Measurements from ENCODE around the gene SPATS2.
"Not testable (repeated sequence)": the region's sequence is repeated elsewhere in the genome, so short reads cannot be mapped to it uniquely, and the experiment has no call there.

Gene SPATS2

DNA sequence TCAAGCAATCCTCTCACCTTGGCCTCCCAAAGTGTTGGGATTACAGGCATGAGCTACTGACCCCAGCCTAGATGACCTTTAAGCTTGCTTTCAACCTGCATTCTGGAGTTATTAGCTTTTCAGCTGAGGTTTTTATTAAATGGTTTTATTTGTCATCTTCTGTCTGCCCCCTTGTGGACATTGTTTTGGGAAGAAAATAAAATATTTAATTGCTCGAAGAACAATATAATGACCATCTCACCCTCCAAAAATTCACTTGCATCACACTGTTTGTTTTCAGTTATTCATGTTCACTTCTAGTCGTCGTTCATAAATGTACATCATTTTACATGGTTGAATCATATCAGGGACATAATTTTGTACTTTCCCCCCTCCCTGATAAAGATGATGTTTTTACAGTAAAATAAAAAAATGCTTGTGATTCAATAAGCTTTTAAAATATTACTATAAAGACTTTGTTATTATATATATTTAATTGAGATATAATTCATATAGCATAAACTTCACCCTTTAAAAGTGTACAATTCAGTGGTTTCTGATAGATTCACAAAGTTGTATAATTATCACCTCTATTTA, 10.1 kb upstream of the SPATS2 start:
- no peak for DNase-seq

DNA sequence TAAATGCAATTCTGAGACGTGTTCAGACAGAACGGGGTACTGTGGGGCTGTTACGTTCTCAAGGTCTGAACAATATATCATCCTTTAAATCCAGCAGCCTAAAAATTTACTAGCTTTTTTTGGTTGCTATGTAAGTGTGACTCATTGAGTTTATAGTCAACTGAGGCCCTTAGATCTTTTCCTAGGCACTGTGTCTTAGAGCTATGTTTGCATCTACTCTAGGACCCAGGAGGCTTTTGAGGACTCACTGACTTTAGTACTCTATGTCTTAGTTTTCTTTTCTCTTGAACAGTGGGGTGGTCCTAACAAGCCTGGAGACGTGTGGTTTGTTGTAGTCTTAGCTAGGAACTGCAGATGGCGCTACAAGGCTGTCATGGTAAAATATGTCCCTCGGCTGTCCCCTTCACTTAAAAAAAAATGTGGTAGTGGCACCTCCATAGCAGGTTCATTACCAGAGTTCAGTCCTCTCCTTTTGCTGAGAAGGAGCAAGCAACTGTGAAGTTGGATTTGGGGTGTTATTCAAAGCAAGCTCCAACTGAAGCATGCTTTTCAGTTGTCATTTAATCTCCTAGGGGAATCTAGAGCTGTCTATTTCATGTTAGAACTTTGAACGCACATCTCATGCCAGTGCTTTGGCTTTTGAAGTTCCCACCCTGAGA, 8.7 kb upstream of the SPATS2 start:
- DNase-seq = peak; percentile 65

DNA sequence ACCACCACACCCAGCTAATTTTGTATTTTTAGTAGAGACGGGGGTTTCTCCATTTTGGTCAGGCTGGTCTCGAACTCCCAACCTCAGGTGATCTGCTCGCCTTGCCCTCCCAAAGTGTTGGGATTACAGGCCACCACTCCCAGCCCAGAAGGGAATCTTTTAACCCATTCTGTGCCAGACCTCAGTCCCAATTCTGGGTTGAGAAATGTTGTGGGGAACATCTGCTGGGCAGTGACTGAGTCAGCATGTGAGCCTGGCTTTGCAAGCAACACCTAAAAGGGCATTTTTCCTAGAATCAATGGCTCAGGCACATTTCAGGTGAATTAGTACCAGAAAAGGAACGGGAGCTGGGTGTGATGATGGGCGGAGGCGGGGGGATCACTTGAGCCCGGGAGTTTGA, 7.6 kb upstream of the SPATS2 start:
- no peak for DNase-seq

DNA sequence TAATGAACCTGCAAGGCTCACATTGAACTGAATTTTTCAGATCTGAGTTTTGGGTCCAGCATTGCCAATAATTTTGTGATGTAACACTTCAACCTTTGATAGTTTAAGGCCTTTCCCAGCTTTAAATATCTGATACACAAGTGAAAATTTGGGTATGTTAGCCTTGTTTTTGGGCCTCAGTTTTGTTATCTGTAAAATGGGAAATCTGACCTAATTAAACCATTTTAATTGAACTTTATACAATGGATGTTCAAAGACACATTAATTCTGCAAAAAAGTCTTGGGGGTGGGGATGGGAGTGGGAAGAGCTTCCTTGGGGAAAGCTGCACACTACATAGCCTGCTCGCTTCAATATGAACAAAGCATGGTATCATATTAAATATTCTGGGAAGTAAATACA, 5.2 kb upstream of the SPATS2 start:
- DNase-seq = no peak

DNA sequence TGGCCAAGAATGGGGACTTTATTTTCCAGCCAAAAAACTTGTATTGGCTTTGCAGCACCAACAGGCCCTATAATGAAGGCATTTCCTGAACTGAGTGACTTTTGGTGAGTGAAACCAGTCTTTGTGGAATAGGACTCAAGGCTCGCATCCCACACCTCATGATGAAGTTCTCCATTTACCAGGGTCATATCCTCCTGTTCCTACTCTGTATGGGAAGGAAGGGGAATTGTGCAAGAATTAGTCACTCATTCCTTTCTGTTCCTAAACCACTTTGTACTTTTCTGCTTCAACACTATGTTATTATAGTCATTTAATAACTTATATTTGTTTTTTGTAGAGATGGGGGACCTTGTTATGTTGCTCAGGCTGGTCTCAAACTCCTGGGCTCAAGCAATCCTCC, 2.3 kb upstream of the SPATS2 start:
- DNase-seq = no peak

DNA sequence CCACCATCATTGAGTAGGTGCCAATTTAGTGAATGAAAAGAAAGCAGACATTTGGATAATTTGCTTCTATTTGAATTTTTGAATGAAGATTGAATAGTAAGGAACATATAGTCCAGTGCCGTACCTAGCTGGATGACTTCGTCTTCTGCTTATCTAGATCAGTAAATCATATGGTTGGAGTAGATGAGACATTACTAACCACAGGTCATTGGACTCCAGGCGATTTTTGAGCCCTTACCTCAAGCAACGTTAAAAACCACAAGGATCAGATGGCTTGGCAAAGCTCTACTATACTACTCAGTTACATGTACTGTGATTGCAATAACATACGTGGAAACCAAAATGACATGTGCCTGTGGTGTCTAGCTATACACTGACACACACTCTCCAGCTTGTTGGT, 1.7 kb upstream of the SPATS2 start:
- DNase-seq = no peak

DNA sequence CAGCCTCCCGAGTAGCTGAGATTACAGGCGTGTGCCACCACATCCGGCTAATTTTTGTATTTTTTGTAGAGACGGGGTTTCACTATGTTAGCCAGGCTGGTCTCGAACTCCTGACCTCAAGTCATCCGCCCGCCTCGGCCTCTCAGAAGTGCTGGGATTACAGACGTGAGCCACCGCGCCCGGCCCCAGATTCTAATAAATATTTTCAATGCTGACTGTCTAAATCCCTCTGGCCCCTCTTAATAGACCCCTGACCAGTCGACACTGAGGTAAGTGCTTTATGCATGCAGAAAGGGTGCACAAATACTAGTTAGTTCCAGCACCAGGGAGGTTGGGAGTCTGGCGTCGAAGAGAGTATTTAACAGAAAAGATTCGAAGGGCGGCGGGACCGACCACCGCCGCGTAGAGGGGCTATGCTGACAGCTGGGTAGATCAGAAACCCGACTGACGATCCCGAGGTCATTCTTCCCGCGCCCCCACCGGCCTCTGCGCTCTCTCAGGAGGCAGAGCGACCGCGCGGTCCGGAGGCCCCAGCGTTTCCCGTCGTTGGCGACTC, 1.1 kb upstream of the SPATS2 start:
- DNase-seq = no peak

DNA sequence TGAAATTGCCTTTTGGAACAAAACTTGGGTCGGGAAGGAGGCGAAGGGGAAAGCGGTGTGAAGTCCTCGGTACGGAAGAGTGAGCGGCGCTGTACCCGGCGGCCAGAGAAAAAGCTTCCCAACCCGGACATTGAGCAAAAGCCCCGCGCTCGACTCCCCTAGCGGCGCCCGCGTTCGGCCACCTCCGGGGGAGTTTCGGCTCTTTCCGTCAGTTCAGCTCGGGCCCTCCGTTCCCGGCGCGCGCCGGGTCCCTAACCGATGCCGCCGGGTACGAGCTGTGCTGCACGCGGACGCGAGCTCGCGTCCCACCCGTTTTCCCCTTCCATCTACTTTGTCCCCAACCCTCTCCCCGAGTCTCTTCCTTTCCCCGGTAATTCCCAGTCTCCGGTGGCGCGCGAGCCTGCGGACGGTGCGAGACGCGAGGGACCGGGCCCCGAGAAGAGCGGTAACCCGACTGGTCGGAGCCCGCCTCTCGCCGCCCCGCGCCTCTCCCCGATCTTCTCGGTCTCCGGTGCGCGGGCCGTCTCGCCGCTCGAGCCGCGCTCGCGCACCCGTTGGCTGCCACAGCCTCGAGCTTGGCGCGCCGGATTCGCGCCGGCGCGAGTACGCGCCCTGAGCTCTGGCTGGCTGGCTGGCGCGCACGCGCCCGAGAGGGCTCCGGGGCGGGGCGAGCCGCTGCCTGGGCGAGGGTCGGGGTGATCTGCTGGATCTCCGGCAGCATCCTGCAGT, 446 bp upstream of the SPATS2 start:
- DNase-seq = peak; percentile 89

DNA sequence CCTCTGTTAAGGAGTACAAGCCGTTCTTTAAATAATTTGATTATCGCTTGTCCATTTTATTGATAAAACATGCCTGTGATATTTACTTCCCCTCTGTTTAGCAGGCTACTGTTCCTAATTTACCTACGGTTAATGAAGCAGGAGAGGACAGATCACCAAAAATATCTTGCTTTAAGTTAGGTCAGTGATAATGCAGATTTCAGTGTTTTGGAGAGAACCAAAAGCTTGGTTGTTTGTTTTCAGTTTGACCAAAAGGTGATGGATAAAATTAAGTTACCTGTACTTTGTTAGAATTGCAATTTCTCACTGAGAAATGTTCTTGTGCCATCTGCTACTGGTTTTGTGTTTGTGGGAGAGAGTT, 958 bp downstream of the SPATS2 start:
- DNase-seq = no peak

DNA sequence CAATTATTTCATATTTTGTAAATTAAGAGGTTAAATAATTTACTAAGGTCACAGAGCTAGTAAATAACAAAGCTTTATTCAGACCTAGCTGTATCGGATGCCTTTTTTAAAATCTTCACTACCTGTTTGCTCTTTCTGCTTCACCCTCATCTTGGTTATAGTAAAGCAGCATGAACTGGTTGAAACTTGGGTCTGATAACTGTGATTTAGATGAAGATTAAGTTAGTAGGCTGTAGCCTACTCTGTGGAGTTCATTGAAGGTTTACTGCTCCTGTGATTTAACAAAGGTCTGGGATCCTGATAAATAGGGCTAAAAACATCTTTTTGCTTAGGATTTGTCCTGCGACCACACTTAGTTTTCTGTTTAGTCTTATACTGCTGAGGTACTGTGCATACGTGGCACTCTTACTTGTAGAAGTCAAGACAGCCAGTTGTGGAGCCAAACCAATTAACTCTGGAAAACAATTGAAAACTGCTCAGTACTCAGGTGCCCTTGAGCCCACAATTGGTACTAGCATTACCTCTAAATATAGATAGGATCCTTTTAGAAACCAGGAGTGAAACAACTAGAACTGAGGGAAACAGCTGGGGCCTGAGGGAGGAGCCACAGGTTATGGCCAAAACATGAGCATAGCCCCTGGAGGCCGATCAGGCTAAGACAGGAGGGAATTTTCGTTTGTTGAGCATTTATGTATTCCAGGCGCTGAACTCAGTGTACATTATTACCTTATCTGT, 2.3 kb downstream of the SPATS2 start:
- DNase-seq = no peak

DNA sequence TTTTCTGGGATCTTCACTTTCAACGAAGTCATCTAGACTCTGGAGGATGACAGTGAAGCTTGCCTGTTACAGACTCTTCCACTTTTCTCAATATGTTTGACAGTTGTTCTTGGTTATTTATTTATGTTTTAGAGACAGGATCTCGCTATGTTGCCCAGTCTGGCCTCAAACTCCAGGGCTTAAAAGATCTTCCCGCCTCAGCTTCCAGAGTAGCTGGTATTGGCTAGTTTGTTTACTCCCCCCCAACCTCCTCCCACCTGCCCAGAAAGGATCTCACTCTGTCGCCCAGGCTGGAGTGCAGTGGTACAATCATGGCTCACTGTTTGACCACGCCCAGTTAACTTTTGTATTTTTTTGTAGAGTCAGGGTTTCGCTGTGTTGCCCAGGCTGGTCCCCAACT, 3.3 kb downstream of the SPATS2 start:
- no peak for DNase-seq

DNA sequence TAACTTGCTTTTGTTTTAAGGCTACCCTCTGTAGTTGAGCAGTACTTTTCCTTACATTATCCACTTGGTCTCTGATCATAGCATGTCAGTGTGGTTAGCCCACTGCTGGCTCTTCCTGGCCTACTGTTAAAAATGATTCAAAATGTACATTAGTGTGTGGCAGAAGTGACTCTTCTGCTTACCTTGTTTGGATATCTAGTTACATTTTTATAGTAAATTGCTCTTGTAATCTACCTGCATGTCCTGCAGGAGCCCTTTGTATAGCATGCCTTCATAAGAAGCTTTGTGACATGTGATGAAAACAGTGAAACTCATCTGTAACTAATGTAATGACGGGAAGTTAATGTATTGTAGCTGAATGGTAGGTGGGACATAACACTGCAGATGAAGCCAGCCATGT, 8.1 kb downstream of the SPATS2 start:
- no peak for DNase-seq

DNA sequence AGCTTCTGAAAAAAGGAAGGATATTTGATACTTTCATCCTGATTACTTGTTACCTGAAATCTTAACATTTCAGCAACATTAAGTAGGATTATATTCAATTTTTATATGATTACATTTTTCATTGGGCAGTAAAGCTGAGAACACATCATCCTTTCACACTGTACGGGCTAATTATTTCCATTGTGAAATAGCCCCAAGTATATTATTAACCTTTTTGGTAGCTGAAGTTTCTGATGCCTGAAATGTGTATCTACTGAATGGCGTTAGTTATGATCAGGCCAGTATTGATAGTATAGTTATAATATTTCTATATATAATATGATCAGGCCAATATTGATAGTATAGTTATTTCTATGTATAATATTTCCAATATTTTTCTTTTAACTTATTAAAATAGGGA, 10.1 kb downstream of the SPATS2 start:
- no peak for DNase-seq

DNA sequence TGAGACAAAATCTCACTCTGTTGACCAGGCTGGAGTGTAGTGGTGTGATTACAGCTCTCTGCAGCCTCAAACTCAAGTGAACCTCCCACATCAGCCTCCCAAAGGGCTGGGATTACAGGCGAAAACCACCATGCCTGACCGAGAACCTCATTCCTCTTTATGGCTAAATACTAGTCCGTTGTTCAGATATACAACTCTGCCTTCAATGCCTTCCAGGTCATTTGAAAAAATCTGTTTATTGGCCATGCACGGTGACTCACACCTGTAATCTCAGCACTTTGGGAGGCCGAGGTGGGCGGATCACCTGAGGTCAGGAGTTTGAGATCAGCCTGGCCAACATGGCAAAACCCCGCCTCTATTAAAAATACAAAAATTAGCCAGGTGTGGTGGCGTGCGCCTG, 12.9 kb downstream of the SPATS2 start:
- DNase-seq = not testable (repeated sequence)

DNA sequence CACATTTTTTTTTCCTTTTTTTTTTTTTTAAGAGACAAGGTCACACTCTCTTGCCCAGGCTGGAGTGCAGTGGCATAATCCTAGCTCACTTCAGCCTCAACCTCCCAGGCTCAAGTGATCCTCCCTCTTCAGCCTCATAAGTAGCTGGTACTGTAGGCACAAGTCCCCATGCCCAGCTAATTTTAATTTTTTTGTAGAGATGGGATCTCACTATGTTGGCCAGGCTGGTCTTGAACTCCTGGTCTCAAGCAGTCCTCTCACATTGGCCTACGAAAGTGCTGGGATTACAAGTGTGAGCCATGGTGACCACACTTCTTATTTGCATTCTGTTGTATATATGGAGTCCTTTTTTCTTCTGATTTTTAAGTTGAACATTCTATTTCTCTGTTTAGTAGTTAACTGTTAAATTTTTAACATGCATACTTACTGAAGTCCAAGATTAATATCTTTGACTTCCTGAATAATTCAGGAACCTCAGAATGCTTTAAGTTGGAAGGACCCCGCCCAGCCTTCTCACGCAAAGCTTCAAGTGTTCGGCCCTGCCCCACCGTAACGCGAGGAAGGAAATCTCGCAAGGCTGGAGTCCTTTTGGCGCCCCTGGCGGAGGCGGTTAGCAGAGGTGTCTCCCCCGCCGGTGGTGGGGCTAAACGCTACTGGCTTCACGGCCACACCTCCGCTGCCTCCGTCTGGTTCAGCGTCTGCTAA, 21.6 kb downstream of the SPATS2 start:
- DNase-seq = peak; percentile 68

DNA sequence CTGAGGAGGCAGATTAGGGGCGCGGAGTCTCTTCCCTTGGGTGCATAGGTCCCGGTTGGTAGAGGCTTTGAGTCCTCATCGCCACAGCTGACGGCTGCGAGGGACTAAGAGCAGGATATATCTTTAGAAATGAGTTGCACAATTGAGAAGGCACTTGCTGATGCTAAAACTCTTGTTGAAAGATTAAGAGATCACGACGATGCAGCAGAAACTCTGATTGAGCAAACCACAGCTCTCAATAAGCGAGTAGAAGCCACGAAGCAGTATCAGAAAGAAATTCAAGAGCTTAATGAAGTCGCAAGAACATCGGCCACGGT, 22.1 kb downstream of the SPATS2 start:
- DNase-seq = no peak

DNA sequence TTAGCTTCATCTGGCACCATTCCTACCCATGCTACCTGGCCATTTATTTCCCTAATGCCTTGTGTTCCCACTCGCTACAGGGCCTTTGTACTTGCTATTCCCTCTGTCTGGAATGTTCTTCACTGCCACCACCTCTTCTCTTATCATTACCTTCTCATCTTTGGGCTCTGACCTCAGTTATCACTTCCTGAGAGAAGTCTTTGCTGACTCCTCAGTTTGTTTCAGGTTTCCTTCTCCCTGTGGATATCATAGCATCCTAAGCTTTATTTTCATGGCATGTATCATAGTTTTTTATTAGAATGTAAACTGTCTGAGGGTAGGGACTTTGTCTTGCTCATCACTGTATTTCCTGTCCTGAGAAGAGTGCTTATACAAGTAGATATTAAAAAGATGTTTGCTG, 29.7 kb downstream of the SPATS2 start:
- DNase-seq = no peak

DNA sequence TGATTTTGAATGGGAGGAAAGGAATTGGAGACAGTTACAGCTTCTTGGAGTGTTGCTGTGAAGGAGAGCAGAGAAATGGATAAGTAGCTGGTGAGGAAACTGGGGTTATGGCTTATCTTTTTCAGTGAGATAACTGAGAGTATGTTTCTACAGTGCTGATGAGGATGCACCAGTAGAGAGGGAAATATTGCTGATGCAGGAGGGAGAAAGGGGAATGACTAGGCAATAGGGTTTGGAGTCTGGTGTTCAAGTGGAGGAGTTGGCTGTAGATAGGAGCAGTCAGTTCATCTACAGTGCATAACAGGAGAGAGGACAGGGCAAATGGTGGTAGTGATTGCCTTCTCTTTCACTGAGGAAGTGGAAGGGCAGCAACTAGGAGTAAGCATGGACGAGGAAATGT, 33.0 kb downstream of the SPATS2 start:
- no peak for DNase-seq

DNA sequence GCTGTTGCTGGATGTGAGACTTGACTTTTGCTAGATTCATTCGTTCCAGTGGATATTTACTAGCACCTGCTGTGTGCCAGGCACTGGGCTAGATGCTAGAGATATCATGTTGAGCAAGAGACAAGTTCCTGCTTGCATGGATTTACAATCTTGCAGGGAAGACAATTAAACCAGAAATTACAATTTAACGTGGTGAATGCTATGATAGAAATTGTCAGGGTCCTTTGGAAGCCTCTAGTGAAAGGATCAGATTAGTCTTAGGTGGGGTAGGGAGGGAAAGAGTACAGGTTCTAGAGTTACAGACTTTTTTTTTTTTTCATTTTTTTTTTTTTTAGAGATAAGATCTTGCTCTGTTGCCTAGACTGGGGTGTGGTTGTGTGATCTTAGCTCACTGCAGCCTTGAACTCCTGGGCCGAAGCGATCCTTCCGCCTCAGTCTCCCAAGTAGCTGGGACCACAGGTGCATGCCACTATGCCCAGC, 36.7 kb downstream of the SPATS2 start:
- DNase-seq = no peak

DNA sequence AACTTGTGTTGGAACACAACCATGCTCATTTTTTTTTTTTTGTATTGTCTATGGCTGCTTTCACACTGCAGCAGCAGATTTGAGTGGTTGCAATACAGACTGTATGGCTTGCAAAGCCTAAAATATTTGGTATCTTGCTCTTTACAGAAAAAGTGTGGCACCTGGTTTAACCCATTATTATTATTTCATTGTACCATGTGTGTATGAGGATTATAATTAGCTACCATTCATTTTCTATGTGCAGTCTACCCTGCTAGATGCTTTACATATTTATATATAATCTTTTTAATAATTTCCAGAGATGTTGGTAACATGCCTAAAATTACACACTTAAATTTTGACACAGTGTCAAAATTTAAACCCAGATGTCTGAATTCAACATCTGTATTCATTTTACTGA, 37.7 kb downstream of the SPATS2 start:
- no peak for DNase-seq

DNA sequence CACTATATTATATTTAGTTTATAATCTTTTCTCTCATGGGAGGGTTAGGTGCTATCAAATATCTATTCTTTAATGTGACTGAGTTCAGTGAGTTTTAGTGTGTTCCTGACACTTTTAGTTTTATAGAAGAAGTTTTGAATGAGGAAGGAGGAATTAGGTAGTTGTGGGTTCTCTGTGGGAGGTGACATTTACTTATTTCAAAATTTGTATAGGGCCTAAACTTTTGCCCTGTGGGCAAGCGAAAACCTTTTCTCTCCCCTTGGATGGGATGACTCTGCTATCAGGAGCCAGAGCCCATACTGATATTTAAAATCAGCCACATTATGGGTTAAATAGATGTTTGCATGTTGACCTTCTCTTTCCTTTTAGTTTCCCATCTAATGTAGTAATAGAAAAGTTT, 43.6 kb downstream of the SPATS2 start:
- DNase-seq = no peak

DNA sequence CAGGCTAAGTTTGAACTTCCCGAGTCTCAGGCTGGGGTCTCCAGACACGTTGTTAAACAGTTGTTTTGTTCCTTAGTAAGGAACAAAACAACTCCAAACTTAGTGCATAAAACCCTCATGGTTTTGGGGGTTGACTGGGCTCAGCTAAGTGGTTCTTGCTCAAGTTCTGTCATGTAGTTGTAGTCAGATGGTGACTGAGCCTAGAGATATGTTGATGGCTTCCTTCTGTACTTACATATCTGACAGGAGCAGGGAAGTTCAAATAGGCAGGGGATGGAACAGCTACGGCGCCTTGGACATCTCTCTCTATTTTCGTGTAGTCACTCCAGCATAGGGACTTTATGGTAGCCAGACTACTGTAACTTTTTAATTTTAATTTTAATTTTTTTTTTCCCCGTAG, 45.7 kb downstream of the SPATS2 start:
- no peak for DNase-seq

DNA sequence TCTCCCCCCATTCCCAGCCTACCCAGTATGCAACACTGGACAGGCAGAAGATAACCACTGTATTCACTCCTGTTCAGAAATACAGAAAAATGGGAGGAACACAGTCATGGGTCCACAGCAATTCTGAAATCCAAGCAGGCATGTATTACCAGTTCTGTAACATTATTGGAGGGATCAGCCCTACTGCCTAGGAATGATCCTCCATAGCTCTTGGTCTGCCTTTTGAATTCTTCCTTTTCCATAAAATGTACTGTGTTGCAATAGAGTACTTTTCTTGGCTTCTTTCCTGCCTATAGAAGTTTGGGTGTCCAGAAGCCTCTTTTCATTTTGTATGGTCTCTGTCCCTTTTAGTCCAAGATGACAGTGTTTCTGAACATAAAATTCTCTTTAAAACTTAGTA, 46.5 kb downstream of the SPATS2 start:
- no peak for DNase-seq
